GM12865 (cell line): ENCODE results near the gene ETFA.
A peak's percentile ranks its signal among the peaks of the same experiment; 100 is the strongest.

Experiments used
- DNase-seq: peaks from one replicate; pipeline ENCODE4 v3.0.0; 2010; ENCODE audit warnings: low read depth
- H3K4me3 ChIP-seq: 2 replicates; pipeline ENCODE4 v1.5.1; 2011; ENCODE audit warnings: mild to moderate bottlenecking, low read depth, low read length, control low read depth
- TF ChIP-seq, protein P1 (sequence below): IDR thresholded peaks from 2 replicates; pipeline ENCODE4 v1.5.1; 2011; ENCODE audit warnings: low read length, control low read depth, low read depth, inconsistent platforms; ENCODE audit not compliant: insufficient read depth; ENCODE audit errors: missing control alignments

The ETFA gene

GRCh38 chr15:76174654-76175053, 136.6 kb downstream of the ETFA start:
- no peak for DNase-seq
- TF ChIP-seq, protein P1, sequence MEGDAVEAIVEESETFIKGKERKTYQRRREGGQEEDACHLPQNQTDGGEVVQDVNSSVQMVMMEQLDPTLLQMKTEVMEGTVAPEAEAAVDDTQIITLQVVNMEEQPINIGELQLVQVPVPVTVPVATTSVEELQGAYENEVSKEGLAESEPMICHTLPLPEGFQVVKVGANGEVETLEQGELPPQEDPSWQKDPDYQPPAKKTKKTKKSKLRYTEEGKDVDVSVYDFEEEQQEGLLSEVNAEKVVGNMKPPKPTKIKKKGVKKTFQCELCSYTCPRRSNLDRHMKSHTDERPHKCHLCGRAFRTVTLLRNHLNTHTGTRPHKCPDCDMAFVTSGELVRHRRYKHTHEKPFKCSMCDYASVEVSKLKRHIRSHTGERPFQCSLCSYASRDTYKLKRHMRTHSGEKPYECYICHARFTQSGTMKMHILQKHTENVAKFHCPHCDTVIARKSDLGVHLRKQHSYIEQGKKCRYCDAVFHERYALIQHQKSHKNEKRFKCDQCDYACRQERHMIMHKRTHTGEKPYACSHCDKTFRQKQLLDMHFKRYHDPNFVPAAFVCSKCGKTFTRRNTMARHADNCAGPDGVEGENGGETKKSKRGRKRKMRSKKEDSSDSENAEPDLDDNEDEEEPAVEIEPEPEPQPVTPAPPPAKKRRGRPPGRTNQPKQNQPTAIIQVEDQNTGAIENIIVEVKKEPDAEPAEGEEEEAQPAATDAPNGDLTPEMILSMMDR = no peak
- H3K4me3 ChIP-seq = no peak overlapping the region

DNA sequence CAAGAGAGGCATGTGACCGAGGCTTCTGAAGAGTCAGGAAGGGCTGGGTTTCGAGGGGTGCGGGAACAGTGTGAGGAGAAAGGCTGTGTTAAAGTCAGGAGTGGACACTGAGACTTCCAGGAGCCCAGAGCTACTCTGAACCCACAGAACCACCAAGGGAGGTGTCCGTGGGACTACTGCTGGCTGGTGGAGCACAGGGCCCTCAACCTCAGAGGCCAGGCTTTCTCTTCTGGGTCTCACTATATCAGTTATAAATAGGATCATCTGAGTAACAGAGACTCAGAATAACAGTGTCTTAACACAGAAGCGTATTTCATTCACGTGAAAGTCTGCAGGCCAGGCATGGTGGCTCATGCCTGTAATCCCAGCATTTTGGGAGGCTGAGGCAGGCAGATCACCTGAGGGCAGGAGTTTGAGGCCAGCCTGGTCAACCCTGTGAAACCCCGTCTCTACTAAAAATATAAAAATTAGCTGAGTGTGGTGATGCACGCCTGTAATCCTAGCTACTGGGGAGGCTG, 137.9 kb downstream of the ETFA start:
- DNase-seq = no peak
- no peak overlapping the region for H3K4me3 ChIP-seq
- TF ChIP-seq, protein P1 = no peak

GRCh38 chr15:76172782-76173181, 138.5 kb downstream of the ETFA start:
- no peak overlapping the region for H3K4me3 ChIP-seq
- no peak for DNase-seq
- TF ChIP-seq, protein P1 = no peak

GRCh38 chr15:76169911-76170800, 141.1 kb downstream of the ETFA start:
- DNase-seq = no peak
- TF ChIP-seq, protein P1 = no peak
- H3K4me3 ChIP-seq = no peak overlapping the region

DNA sequence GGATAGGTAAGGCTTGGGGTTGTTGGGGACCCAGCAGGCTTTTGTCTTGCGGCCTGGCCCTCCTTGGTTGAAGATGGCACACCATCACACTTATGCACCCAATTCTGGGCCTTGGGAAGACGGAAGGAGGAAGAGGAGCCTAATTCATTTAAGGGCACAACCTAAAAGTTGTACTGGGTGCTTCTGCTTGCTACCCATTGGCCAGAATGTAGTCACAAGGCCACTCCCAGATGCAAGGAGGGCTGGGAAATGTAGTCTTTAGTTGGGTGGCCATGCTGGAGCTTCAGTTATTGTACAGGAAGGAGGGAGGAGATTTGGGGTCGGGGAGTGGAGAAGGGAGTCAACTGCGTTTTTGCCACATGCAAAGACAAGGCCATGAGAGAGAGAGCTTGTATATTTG, 142.3 kb downstream of the ETFA start:
- TF ChIP-seq, protein P1 = no peak
- DNase-seq = peak; percentile 40
- no peak overlapping the region for H3K4me3 ChIP-seq

- TF ChIP-seq, protein P1 = no peak
- DNase-seq = no peak
- no peak overlapping the region for H3K4me3 ChIP-seq
Observed at GRCh38 chr15:76168237-76168984, 142.9 kb downstream of the ETFA start.
